ENCODE measurements around the gene RABGAP1. TPM values are rescaled to one million over a fixed set of nuclear protein-coding genes. Genes with fewer than 3 reads are reported as not detected.

The RABGAP1 gene
- total and polyA plus RNA-seq, 10 of the 15 experiments (the other 5 are each of a cell fraction or from before 2014, with no cell fraction given): 2.6 to 31.6 (median 12.5) TPM

MicroRNA genes within 50 kb of the gene (microRNA counts, 767-probe panel; counts per million panel counts)
- microRNA hsa-miR-600: 1,512 counts per million, percentile 58 among the panel's probes with 10 or more counts

Small RNAs within 50 kb of the gene (small RNA-seq; reads per million reads assigned to genes)
- gene GPR21 (not detected), gene RNY1P15 (not detected)

Other genes starting within 250 kb of the RABGAP1 start
Only the 7 nearest of the 9 such genes appear.
- gene OR5C1, start 152.1 kb upstream of the RABGAP1 start, total RNA-seq (2014; rRNA removed): not detected in 2 replicates
- not detected in 2 replicates for gene OR5C1, start 152.1 kb upstream of the RABGAP1 start, total RNA-seq (2014; rRNA removed; fragmentation: Illumina TruSeq; extraction: Trizol)
- gene OR5C1, start 152.1 kb upstream of the RABGAP1 start, total RNA-seq (2021): not detected in 2 replicates
- not detected in 2 replicates for gene OR5C1, start 152.1 kb upstream of the RABGAP1 start, polyA plus RNA-seq (2011; rRNA removed)
- not detected in 2 replicates for gene OR5C1, start 152.1 kb upstream of the RABGAP1 start, polyA plus RNA-seq (2014; fragmentation: Illumina TruSeq; extraction: Trizol)
- not detected for gene OR5C1, start 152.1 kb upstream of the RABGAP1 start, polyA plus RNA-seq (2014; fragmentation: Nextera tagmentation; extraction: Ambion mirVana)
- gene OR5C1, start 152.1 kb upstream of the RABGAP1 start, polyA plus RNA-seq (2014; rRNA removed): not detected in 2 replicates
- not detected for gene OR5C1, start 152.1 kb upstream of the RABGAP1 start, polyA plus RNA-seq (2016; fragmentation: Nextera tagmentation; extraction: Ambion mirVana)
- gene OR1K1, start 140.9 kb upstream of the RABGAP1 start, total RNA-seq (2014; rRNA removed): not detected in 2 replicates
- not detected in 2 replicates for gene OR1K1, start 140.9 kb upstream of the RABGAP1 start, total RNA-seq (2014; rRNA removed; fragmentation: Illumina TruSeq; extraction: Trizol)
- not detected in 2 replicates for gene OR1K1, start 140.9 kb upstream of the RABGAP1 start, total RNA-seq (2021)
- not detected in 2 replicates for gene OR1K1, start 140.9 kb upstream of the RABGAP1 start, polyA plus RNA-seq (2011; rRNA removed)
- not detected in 2 replicates for gene OR1K1, start 140.9 kb upstream of the RABGAP1 start, polyA plus RNA-seq (2014; fragmentation: Illumina TruSeq; extraction: Trizol)
- gene OR1K1, start 140.9 kb upstream of the RABGAP1 start, polyA plus RNA-seq (2014; fragmentation: Nextera tagmentation; extraction: Ambion mirVana): not detected
- gene OR1K1, start 140.9 kb upstream of the RABGAP1 start, polyA plus RNA-seq (2014; rRNA removed): not detected in 2 replicates
- gene OR1K1, start 140.9 kb upstream of the RABGAP1 start, polyA plus RNA-seq (2016; fragmentation: Nextera tagmentation; extraction: Ambion mirVana): not detected
- gene PDCL, start 112.4 kb upstream of the RABGAP1 start, total RNA-seq (2014; rRNA removed): 13.4 and 18.0 TPM in 2 replicates
- gene PDCL, start 112.4 kb upstream of the RABGAP1 start, total RNA-seq (2014; rRNA removed; fragmentation: Illumina TruSeq; extraction: Trizol): 18.4 and 19.8 TPM in 2 replicates
- gene PDCL, start 112.4 kb upstream of the RABGAP1 start, total RNA-seq (2021): 15.5 and 16.5 TPM in 2 replicates
- 13.1 and 17.1 TPM in 2 replicates for gene PDCL, start 112.4 kb upstream of the RABGAP1 start, polyA plus RNA-seq (2011; rRNA removed)
- gene PDCL, start 112.4 kb upstream of the RABGAP1 start, polyA plus RNA-seq (2014; fragmentation: Illumina TruSeq; extraction: Trizol): 12.3 and 13.0 TPM in 2 replicates
- gene PDCL, start 112.4 kb upstream of the RABGAP1 start, polyA plus RNA-seq (2014; fragmentation: Nextera tagmentation; extraction: Ambion mirVana): 10 to 100 TPM; 15.9 to 20.9 TPM
- 11.2 and 11.5 TPM in 2 replicates for gene PDCL, start 112.4 kb upstream of the RABGAP1 start, polyA plus RNA-seq (2014; rRNA removed)
- 10 to 100 TPM; 17.1 to 18.0 TPM for gene PDCL, start 112.4 kb upstream of the RABGAP1 start, polyA plus RNA-seq (2016; fragmentation: Nextera tagmentation; extraction: Ambion mirVana)
- gene RC3H2, start 35.7 kb upstream of the RABGAP1 start, total RNA-seq (2014; rRNA removed): 16.9 and 17.4 TPM in 2 replicates
- gene RC3H2, start 35.7 kb upstream of the RABGAP1 start, total RNA-seq (2014; rRNA removed; fragmentation: Illumina TruSeq; extraction: Trizol): 23.2 and 24.0 TPM in 2 replicates
- 21.9 and 25.5 TPM in 2 replicates for gene RC3H2, start 35.7 kb upstream of the RABGAP1 start, total RNA-seq (2021)
- gene RC3H2, start 35.7 kb upstream of the RABGAP1 start, polyA plus RNA-seq (2011; rRNA removed): 23.0 and 27.9 TPM in 2 replicates
- 14.6 and 14.8 TPM in 2 replicates for gene RC3H2, start 35.7 kb upstream of the RABGAP1 start, polyA plus RNA-seq (2014; fragmentation: Illumina TruSeq; extraction: Trizol)
- gene RC3H2, start 35.7 kb upstream of the RABGAP1 start, polyA plus RNA-seq (2014; fragmentation: Nextera tagmentation; extraction: Ambion mirVana): 1 to 10 TPM; 7.2 to 9.1 TPM
- gene RC3H2, start 35.7 kb upstream of the RABGAP1 start, polyA plus RNA-seq (2014; rRNA removed): 12.3 and 17.7 TPM in 2 replicates
- gene RC3H2, start 35.7 kb upstream of the RABGAP1 start, polyA plus RNA-seq (2016; fragmentation: Nextera tagmentation; extraction: Ambion mirVana): 10 to 100 TPM; 14.3 to 19.9 TPM
- 9.5 and 11.2 TPM in 2 replicates for gene ZBTB6, start 27.7 kb upstream of the RABGAP1 start, total RNA-seq (2014; rRNA removed)
- 9.9 and 10.4 TPM in 2 replicates for gene ZBTB6, start 27.7 kb upstream of the RABGAP1 start, total RNA-seq (2014; rRNA removed; fragmentation: Illumina TruSeq; extraction: Trizol)
- gene ZBTB6, start 27.7 kb upstream of the RABGAP1 start, total RNA-seq (2021): 7.3 and 7.9 TPM in 2 replicates
- 11.5 and 16.8 TPM in 2 replicates for gene ZBTB6, start 27.7 kb upstream of the RABGAP1 start, polyA plus RNA-seq (2011; rRNA removed)
- gene ZBTB6, start 27.7 kb upstream of the RABGAP1 start, polyA plus RNA-seq (2014; fragmentation: Illumina TruSeq; extraction: Trizol): 9.5 and 13.3 TPM in 2 replicates
- gene ZBTB6, start 27.7 kb upstream of the RABGAP1 start, polyA plus RNA-seq (2014; fragmentation: Nextera tagmentation; extraction: Ambion mirVana): 1 to 10 TPM; 1.7 to 3.0 TPM
- 4.0 and 5.1 TPM in 2 replicates for gene ZBTB6, start 27.7 kb upstream of the RABGAP1 start, polyA plus RNA-seq (2014; rRNA removed)
- gene ZBTB6, start 27.7 kb upstream of the RABGAP1 start, polyA plus RNA-seq (2016; fragmentation: Nextera tagmentation; extraction: Ambion mirVana): 1 to 10 TPM; 6.4 to 6.8 TPM
- 5.3 and 6.9 TPM in 2 replicates for gene ZBTB26, start 9.5 kb upstream of the RABGAP1 start, total RNA-seq (2014; rRNA removed)
- 3.5 and 4.1 TPM in 2 replicates for gene ZBTB26, start 9.5 kb upstream of the RABGAP1 start, total RNA-seq (2014; rRNA removed; fragmentation: Illumina TruSeq; extraction: Trizol)
- 6.9 and 8.1 TPM in 2 replicates for gene ZBTB26, start 9.5 kb upstream of the RABGAP1 start, total RNA-seq (2021)
- gene ZBTB26, start 9.5 kb upstream of the RABGAP1 start, polyA plus RNA-seq (2011; rRNA removed): 19.5 and 26.3 TPM in 2 replicates
- 10.0 and 10.9 TPM in 2 replicates for gene ZBTB26, start 9.5 kb upstream of the RABGAP1 start, polyA plus RNA-seq (2014; fragmentation: Illumina TruSeq; extraction: Trizol)
- gene ZBTB26, start 9.5 kb upstream of the RABGAP1 start, polyA plus RNA-seq (2014; fragmentation: Nextera tagmentation; extraction: Ambion mirVana): 1 to 10 TPM; 1.8 to 2.4 TPM
- gene ZBTB26, start 9.5 kb upstream of the RABGAP1 start, polyA plus RNA-seq (2014; rRNA removed): 4.9 and 7.0 TPM in 2 replicates
- gene ZBTB26, start 9.5 kb upstream of the RABGAP1 start, polyA plus RNA-seq (2016; fragmentation: Nextera tagmentation; extraction: Ambion mirVana): 1 to 10 TPM; 2.8 to 3.6 TPM
- gene GPR21, start 92.6 kb downstream of the RABGAP1 start, total RNA-seq (2014; rRNA removed): 0.73 and 0.76 TPM in 2 replicates
- 1.2 and 1.9 TPM in 2 replicates for gene GPR21, start 92.6 kb downstream of the RABGAP1 start, total RNA-seq (2014; rRNA removed; fragmentation: Illumina TruSeq; extraction: Trizol)
- 0.45 and 0.87 TPM in 2 replicates for gene GPR21, start 92.6 kb downstream of the RABGAP1 start, total RNA-seq (2021)
- 0.19 and 0.38 TPM in 2 replicates for gene GPR21, start 92.6 kb downstream of the RABGAP1 start, polyA plus RNA-seq (2011; rRNA removed)
- gene GPR21, start 92.6 kb downstream of the RABGAP1 start, polyA plus RNA-seq (2014; fragmentation: Illumina TruSeq; extraction: Trizol): 0.09 TPM in 1 of 2 replicates, not detected in the other
- gene GPR21, start 92.6 kb downstream of the RABGAP1 start, polyA plus RNA-seq (2014; fragmentation: Nextera tagmentation; extraction: Ambion mirVana): not detected
- 0.06 and 0.40 TPM in 2 replicates for gene GPR21, start 92.6 kb downstream of the RABGAP1 start, polyA plus RNA-seq (2014; rRNA removed)
- gene GPR21, start 92.6 kb downstream of the RABGAP1 start, polyA plus RNA-seq (2016; fragmentation: Nextera tagmentation; extraction: Ambion mirVana): not detected